HG03342 (cell line): ENCODE results near the gene ALLC.
"Not testable (repeated sequence)": the region's sequence is repeated elsewhere in the genome, so short reads cannot be mapped to it uniquely, and the experiment has no call there.

Source experiments
- ATAC-seq: cut with Tn5 transposase; IDR thresholded peaks from one replicate; pipeline ENCODE4 v1.9.1; 2021; ENCODE audit warnings: mild to moderate bottlenecking, moderate library complexity; ENCODE audit not compliant: unreplicated experiment

The ALLC gene

DNA sequence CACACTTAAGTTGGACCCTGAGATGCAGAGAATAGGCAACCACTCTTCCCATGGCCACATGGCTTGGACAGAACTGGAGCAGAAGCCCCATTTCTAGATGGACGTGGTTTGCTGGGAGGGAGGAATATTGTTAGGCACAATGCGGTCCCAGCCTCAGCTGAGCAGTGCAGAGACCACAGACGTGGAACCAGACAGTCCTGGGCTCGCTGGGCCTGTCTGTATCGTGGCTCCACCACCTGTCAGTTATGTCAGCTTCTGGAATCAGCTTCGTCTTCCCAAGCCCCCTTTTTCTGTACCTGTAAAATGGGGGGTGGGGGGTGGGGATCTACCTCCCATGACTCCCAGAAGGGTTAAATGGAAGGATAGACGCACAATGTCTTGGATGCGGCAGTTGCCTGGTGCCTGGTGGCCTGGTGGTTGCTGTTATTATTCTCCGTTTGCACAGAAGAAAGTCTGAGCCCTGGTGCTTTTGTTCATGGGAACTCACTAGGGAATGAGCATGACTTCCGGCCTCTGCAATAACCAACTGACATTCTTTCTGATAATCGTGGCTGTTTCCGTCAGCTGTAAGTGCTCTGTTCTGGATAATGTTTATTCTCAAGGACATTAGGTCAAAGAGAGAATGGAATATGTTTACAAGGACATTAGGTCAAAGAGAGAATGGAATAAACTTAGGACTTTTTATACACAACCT lies 31.7 kb upstream of the ALLC start:
- ATAC-seq: no peak

DNA sequence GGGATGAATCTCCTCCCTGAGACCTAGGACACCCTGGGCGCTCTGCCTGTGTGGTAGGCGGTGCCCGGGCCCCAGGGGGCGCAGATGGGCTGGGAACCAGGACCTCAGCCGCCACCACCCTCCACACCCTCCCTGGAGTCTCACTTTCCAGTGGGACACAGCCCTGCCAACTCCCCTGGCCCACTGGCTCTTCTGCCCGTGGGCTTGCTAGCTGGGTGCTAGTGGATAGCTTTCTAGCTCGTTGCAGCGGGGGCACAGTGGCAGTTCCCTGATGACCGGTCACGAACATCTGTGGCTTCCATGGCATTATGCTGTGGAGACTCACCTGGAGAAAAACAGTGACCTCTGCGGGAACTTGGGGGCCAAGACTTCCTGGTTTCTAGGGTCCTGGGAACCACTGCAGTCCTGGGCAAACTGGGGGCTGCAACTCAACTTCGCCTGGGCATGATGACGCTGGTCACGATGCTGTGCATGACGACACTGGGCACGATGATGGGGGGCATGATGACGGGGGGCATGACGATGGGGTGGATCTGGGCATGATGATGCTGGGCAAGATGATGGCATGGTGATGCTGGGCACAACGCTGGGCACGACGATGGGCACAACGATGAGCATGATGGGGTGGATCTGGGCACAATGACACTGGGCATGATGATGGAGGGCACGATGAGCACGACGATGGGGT lies 31.0 kb upstream of the ALLC start:
- no peak for ATAC-seq

DNA sequence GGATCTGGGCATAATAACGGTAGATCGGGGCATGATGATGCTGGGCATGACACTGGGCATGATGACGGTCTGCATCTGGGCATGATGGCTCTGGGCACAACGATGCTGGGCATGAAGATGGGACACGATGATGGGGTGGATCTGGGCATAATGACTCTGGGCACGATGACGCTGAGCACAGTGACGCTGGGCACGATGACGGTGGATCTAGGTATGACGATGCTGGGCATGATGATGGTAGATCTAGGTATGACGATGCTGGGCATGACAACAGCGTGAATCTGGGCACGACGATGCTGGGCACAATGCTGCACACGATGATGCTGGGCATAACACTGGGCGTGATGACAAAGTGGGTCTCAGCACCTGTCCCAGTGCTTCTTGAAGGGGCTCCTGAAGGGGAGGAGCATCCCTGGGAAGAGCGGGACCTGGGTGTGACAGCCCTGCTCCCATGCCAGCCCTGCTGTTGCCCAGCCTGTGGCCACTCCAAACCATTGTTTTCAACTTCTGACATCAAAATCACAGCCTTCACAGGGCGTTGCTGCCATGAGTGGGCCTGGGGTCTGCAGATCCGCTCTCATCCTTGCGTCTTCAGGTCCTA lies 30.4 kb upstream of the ALLC start:
- no peak for ATAC-seq

DNA sequence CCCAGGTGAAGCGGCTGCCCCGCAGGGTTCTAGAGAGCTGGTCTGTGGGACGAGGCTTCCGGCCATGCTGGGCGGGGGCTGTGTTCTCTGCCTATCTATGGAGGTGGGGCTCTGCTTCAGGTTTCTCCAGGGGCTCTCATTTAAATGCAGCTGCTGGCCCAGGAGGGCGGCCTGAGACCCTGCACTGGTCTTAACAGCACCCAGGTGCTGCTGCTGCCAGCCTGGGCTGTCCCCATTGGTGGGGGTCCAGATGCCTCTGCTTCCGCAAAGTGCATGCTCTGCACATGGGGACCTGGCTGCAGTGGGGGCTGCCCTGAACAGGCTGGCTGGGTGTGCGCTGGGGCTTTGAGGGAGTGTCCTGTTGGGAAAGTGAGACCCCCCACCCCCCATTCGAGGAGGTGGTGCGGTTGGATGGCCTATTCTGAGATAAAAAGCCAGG lies 29.7 kb upstream of the ALLC start:
- ATAC-seq: no peak

DNA sequence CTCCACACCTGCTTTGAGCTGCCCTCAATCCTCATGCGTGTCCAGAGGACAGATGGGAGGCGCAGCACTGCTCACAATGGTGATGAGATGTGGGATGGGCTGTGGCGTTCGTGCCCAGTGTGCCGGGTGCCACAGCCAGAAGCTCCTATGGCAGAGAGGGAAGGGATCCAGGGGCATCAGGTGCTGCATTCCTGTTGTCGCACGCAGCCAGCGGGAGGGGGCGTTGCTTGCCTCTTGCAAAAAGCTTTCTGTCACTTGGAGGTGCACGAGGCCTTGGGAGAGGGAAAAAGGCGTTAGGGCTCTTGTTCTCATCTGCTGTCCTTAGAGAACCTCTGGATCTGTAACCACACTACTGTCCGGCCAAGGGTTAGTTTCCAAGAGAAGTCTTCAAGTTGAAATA lies 29.2 kb upstream of the ALLC start:
- no peak for ATAC-seq

DNA sequence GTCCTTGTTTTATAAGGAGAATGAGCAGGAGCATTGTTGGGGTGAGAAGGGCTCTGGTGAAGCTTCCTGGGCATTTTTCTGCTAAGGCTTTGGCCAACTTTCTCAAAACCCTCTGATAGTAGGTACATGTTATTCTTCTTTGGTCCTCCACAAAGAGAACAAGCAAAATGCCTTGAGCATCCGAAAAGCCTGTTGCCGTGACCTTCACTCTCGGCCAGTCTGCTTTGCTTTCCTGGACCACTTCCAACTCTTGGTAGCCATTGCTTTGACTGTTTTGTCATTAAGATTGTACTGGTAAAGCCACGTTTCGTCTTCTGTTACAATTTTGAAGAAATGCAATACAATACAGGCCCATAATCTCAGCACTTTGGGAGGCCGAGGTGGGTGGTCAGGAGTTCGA lies 27.4 kb upstream of the ALLC start:
- ATAC-seq: no peak

DNA sequence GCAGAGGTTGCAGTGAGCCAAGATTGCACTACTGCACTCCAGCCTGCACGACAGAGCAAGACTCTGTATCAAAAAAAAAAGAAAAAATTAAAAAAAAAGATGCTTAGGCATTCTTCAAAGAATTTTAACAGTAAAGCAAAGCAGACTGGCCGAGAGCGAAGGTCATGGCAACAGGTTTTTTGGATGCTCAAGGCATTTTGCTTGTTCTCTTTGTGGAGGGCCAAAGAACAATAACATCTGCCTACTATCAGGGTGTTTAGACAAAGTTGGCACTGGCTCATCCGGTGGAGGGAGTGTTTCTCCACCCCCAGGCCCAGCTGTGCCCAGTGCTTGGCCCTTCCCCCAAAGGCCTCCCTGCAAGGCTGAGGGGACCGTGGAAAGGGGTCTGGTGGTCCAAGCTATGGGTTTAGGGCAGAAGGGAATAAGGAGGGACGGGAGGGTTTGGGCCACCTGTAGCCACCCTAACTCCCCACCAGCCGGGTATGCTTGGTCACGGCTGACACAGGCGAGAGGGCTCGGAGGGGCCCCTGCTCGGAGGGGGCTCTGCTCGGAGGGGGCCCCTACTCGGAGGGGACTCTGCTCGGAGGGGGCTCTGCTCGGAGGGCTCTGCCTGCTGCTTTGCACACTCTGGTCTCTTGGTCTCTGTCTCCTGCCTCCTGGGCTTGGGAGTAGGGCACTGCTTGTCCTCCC lies 26.7 kb upstream of the ALLC start:
- ATAC-seq: no peak

DNA sequence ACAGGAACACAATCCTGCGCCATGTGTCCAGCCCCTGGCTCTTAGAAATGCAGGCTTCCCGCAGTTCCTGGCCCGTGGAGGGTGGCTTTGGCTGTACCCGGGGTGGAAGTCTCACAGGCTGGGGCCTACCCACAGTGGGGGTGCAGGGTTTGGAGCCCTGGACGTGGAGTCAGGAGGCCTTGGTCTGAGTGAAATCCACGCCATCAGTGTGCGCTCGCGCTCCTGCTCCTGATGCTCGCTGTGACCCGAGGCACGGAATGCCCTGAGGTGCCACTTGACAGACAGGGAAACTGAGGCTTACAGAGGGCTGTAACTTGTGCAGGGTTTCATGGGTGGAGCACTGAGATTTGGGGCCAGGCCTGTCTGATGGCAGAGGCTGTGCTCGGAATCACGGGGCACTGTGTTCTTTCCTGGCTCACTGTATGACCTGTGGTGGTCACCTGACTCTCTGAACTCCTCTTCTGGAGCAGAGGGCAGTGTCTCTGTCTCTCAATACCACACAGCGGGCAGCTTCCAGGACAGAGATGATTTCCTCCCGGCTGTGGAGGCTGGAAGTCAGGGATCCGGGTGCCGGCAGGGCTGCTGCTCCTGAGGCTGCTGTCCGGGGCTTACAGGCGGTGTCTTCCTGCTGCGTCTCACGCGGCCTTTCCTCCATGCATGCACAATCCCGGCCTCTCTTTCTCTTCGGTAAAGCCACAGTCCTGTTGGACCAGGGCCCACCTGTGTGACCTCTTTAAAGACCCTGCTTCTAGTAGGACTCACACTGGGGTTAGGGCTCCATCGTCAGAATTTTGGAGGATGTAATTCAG lies 25.9 kb upstream of the ALLC start:
- ATAC-seq: no peak

DNA sequence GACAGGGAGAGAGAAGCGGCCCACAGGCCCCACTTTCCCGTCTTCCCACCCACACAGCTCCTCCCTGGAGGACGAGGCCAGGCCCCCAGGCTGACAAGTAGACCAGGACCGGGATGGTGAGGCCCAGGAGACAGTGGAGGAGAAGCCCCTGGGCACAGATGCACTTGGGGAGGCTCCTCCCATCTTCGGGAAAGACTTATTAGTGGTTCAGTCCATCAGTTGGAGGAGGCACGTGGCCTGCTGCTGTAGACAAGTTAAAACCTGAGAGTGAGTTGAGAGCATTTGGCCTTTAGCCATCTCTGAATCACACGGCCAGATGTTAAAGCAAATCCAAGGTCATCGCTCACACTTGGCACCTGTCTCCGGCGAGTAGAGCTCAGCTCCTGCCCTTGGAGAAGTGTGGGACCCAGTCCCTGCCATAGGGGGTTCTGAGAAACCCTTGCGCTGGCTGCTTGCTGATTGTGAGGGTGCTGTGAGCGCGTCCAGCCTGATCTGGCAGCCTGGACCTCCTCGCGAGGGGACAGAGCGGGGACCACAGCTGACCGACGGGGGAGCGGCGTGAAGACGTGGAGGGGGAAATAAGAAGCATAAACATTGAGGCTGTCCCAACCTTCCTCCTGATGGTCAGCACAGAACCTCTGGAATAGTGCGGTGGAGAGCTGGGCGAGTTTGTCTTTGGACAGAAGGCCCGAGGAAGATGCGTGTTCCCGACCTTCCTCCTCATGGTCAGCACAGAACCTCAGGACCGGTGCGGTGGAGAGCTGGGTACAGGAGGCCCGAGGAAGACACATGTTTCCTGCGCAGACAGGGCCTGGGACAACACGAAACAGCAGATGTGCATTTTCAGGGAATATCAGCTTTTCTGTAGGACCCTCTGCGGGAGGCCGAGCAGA lies 24.7 kb upstream of the ALLC start:
- ATAC-seq: no peak

DNA sequence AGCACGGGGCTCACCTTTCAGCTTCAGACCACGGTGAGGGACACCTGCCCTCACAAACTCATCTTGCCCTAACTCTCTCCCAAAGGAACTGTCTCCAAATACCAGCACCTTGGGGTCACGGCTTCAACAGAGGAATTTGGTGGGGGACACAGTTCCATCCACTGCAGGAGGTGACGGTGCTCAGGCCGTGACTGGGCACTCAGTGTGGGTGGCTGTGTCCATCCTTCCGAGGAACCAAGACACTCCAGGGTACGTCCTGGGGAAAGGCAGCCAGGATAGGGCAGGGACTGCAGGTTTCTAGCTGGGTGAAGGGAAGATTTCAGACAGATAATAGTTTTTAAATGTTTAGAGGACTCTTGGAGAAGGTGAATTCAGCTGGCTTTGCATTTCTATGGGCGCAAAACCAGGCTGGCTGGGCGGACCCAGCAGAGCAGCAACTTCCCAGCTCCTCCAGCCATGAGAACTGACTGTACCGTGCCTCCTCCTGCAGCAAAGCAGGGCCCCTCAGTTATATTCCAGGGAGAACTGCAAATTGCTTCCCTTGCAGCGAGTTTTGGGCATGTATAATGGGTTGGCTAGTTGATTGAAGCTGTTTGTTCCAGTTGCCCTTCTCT lies 23.9 kb upstream of the ALLC start:
- no peak for ATAC-seq

DNA sequence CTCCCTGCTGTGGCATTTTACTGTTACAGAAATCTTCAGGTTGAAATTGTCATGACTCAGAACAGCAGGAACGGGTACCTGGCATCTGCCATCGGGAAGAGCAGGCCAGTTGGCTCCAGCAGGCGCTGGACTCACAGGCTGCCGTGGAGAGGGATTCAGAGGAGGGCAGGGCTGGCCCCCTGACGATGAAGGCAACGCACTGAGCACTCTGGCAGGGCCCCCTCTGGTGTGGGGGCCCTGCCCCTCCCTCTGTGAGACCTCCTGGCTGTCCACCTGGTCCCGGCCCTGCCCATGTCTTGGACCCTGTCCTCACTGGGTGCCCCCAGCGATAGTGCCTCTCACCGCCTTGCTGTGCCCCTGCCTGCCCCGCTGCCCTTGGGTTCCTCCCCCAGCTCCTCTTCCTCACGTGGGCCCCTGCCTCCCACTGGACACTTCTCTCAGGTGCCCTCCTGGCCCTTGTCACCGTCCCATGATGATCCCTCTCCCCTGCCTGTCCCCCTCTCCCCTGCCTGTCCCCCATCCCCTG lies 23.3 kb upstream of the ALLC start:
- ATAC-seq: no peak

DNA sequence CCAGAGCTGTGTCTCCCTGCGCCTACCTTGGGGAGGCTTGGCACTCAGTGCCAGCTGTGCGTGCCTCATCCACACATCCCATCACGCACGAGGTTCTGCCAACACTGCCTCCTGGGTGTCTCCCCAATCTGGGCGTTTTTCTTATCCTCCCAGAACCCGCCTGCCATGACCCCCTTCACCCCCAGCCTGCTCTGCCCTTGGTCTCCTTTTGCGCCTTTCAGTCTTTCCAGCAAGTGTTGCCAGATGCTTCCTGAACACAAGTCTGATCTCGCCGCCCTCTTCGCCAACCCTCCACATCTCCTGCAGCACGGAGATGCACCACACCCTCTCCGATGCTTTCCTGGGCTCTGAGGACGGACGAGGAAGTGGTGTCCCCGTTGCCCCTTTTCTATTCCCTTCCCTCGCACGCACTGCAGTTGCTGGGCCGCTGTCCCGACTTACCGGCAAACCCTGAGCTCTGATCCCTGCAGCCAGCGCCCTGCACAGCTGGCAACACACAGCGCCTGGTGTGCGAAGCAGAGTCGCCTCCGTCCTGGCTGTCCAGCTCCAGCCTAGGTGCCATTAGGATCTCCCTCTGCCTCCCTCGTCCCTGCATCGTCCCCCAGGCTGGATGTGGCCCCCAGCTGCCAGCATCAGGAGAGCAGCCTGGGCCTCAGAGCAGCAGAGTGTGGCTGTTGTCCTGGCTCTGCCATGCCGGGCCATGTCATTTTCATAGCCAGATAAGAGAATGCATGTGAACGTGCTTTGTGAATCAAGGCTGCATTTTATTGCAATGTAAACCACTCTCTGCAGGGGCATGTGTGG lies 22.6 kb upstream of the ALLC start:
- ATAC-seq: no peak

DNA sequence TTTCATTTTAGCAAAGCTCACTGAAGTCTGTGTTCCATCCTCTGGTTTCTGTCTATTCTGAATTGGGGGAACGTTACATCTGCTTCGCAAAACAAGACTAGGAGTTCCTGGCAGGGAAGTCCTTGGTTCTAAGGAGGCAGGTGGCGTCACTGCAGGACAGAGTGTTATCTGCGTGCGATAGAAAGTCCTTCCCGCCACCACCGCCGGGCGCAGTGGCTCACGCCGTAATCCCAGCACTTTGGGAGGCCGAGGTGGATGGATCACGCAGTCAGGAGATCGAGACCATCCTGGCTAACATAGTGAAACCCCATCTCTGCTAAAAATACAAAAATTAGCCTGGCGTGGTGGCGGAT lies 22.0 kb upstream of the ALLC start:
- not testable (repeated sequence) for ATAC-seq

DNA sequence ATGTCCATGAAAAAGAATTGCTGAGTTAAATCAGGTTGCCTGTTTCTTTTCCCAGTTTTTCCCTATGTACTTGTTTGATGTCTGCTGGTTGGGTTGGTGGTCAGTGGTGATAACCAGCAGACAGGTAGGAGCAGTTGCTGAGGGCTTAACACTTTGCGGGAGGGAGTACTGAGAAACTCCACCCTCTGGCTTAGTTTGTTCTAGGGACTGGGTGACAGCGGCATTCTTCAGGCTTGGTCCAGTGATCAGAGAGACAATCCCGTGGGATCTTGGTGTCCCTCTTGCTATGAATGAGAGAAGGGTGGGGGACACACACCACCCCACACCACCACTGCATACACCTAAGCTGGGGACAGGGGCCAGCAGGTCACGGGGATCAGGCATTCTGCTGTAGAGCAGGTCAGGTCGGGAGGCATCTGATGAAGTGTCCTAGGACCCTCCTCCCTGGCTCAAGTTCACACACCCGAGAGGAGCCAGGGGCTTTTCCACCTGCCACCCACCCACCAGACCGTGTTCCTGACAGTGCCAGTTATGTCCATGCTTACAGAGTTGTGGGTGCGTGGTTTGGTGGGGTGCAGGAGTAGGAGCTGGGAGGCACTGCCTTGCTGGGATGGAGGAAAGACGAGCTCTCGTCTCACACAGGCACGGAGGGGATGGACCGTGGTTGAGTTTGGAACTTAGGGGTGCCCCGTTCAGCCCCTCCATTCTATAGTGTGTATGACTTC lies 21.3 kb upstream of the ALLC start:
- no peak for ATAC-seq

DNA sequence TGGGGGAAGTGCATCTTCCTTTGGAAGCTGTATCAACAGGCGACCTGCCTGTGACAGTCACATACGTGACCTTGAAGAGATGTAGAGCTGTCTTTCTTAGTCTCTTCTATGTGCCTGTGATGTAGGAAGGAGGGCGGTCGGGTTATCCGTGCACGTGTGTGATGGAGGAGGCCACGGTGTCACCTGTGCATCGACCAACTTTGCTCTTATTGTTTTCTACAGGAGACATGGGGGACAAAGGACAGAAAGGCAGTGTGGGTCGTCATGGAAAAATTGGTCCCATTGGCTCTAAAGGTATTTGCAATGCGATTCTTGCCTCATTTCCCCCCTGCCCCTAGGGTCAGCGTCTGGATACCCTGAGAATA lies 20.7 kb upstream of the ALLC start:
- no peak for ATAC-seq

DNA sequence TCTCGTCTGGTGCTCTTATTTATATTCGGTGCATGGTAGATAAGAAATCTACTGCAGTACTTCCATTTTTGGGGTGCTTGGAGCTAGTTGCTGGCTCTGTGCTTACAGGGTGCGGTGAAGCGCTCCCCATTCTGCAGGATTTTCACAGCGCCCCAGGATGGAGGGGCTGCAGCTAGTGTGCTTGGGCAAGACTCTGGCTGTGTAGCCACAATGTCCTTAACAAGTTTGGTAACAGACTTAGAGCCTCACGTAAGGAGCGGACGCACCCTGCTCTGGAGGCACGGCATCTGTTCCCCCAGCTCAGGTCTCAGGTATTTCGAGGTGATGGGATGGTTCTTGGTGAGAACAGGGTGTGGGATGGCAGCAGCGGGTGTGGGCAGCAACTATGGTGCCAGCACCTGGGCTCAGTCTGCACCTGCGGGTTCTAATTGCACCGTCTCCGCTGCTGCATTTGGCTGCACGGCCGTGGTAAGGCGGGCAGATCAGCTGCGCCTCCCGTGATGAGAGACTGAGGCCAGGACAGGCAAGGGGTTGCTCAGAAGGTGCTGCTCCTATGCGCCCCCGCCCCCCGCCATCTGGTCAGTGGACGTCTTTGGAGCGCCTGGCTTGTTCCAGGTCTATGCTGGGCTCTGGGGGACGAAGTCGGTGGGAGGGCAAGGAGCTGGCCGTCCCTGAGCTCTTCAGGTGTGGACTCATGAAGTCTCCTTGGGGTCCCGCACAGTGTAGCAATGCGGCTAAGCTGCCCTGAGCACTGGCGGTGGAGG lies 20.1 kb upstream of the ALLC start:
- no peak for ATAC-seq

DNA sequence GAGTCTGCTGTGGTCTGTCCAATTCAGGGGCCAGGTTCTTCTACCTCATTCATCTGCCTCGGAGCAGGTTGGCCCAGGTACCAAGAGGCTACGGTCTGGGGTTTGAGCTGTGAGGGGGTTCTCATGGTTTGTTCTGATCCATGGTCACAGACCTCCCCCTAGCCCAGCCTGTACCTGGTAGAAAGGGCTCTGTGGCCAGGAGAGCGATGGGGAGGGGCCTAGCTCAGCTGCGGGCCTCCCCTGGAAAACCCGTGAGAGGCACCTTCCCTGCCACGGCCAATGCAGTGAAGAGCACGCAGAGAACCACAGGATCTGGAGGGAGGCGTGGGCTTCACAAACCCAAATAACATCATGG lies 19.6 kb upstream of the ALLC start:
- ATAC-seq: no peak
